Middle frontal gyrus (tissue), 1 donor: ENCODE data around the gene VEGFA.

Experiments
- DNase-seq: peaks from one replicate; pipeline ENCODE4 v3.0.0-alpha.2; 2015; ENCODE audit warnings: low spot score; ENCODE audit errors: extremely low spot score

Gene VEGFA

GRCh38 chr6:43784049-43784855 lies 14.2 kb downstream of the VEGFA start:
- no peak for DNase-seq

- DNase-seq: no peak
Observed at GRCh38 chr6:43785220-43785752, 15.3 kb downstream of the VEGFA start.

- DNase-seq: no peak
Observed at GRCh38 chr6:43785904-43786303, 15.9 kb downstream of the VEGFA start.

- no peak for DNase-seq
Observed at GRCh38 chr6:43786664-43787329, 16.8 kb downstream of the VEGFA start.

GRCh38 chr6:43788301-43788700 lies 18.3 kb downstream of the VEGFA start:
- DNase-seq: no peak

- no peak for DNase-seq
Observed at GRCh38 chr6:43789447-43789846, 19.4 kb downstream of the VEGFA start.

- DNase-seq: no peak
Observed at GRCh38 chr6:43790031-43790430, 20.0 kb downstream of the VEGFA start.

- DNase-seq: no peak
Observed at GRCh38 chr6:43791745-43792422, 21.9 kb downstream of the VEGFA start.

- no peak for DNase-seq
Observed at GRCh38 chr6:43793154-43793874, 23.3 kb downstream of the VEGFA start.

GRCh38 chr6:43793875-43794242 lies 23.8 kb downstream of the VEGFA start:
- no peak for DNase-seq

GRCh38 chr6:43795421-43795820 lies 25.4 kb downstream of the VEGFA start:
- no peak for DNase-seq

- no peak for DNase-seq
Observed at GRCh38 chr6:43796168-43796567, 26.2 kb downstream of the VEGFA start.

- no peak for DNase-seq
Observed at GRCh38 chr6:43796903-43797890, 27.2 kb downstream of the VEGFA start.

GRCh38 chr6:43797919-43798318 lies 27.9 kb downstream of the VEGFA start:
- no peak for DNase-seq

- no peak for DNase-seq
Observed at GRCh38 chr6:43798688-43799444, 28.9 kb downstream of the VEGFA start.

GRCh38 chr6:43799551-43800297 lies 29.7 kb downstream of the VEGFA start:
- no peak for DNase-seq

- DNase-seq: no peak
Observed at GRCh38 chr6:43800298-43800623, 30.2 kb downstream of the VEGFA start.

- DNase-seq: no peak
Observed at GRCh38 chr6:43800746-43801494, 30.9 kb downstream of the VEGFA start.
